GM11168 (cell line): Measurements from ENCODE around the gene ATP8B4.

Source experiments
- in situ Hi-C: fragments of 300-500 bp; cut with MboI; formaldehyde crosslinking; loops from one replicate; pipeline ENCODE4 v1.12.0; 2022; ENCODE audit warnings: low sequenced_read_pairs; ENCODE audit not compliant: unreplicated experiment

ATP8B4 gene

GRCh38 chr15:50044406-50044805 lies 74.6 kb downstream of the ATP8B4 start:
- in situ Hi-C loops: no loop called here

GRCh38 chr15:50042775-50043174 lies 76.3 kb downstream of the ATP8B4 start:
- in situ Hi-C loops: no loop called here

- in situ Hi-C loops: no loop called here
Measured at GRCh38 chr15:50030456-50030855, 88.6 kb downstream of the ATP8B4 start.

- in situ Hi-C loops: no loop called here
Measured at GRCh38 chr15:50028326-50028725, 90.7 kb downstream of the ATP8B4 start.

- in situ Hi-C loops: no loop called here
Measured at GRCh38 chr15:50024281-50024680, 94.8 kb downstream of the ATP8B4 start.

- in situ Hi-C loops: loop anchor here (10.0 kb wide), 1 partner anchor 126 kb away; no protein-coding TSS in a partner anchor
Measured at GRCh38 chr15:50018491-50018890, 100.5 kb downstream of the ATP8B4 start.

GRCh38 chr15:50017522-50017921 lies 101.5 kb downstream of the ATP8B4 start:
- in situ Hi-C loops: loop anchor here (10.0 kb wide), 1 partner anchor 127 kb away; no protein-coding TSS in a partner anchor

GRCh38 chr15:50016951-50017350 lies 102.1 kb downstream of the ATP8B4 start:
- in situ Hi-C loops: loop anchor here (10.0 kb wide), 1 partner anchor 128 kb away; no protein-coding TSS in a partner anchor

- in situ Hi-C loops: loop anchor here (10.0 kb wide), 1 partner anchor 132 kb away; no protein-coding TSS in a partner anchor
Measured at GRCh38 chr15:50012790-50013189, 106.2 kb downstream of the ATP8B4 start.

- in situ Hi-C loops: loop anchor here (10.0 kb wide), 1 partner anchor 135 kb away; no protein-coding TSS in a partner anchor
Measured at GRCh38 chr15:50009634-50010033, 109.4 kb downstream of the ATP8B4 start.

GRCh38 chr15:50003786-50004334 lies 115.2 kb downstream of the ATP8B4 start:
- in situ Hi-C loops: no loop called here

GRCh38 chr15:49991587-49991986 lies 127.4 kb downstream of the ATP8B4 start:
- in situ Hi-C loops: no loop called here

GRCh38 chr15:49990835-49991545 lies 128.0 kb downstream of the ATP8B4 start:
- in situ Hi-C loops: no loop called here

GRCh38 chr15:49989498-49989897 lies 129.5 kb downstream of the ATP8B4 start:
- in situ Hi-C loops: no loop called here

- in situ Hi-C loops: no loop called here
Measured at GRCh38 chr15:49988766-49989165, 130.3 kb downstream of the ATP8B4 start.

GRCh38 chr15:49987896-49988295 lies 131.1 kb downstream of the ATP8B4 start:
- in situ Hi-C loops: no loop called here

- in situ Hi-C loops: no loop called here
Measured at GRCh38 chr15:49987198-49987785, 131.7 kb downstream of the ATP8B4 start.

GRCh38 chr15:49986326-49986725 lies 132.7 kb downstream of the ATP8B4 start:
- in situ Hi-C loops: no loop called here

GRCh38 chr15:49985463-49985862 lies 133.6 kb downstream of the ATP8B4 start:
- in situ Hi-C loops: no loop called here

GRCh38 chr15:49984436-49984835 lies 134.6 kb downstream of the ATP8B4 start:
- in situ Hi-C loops: no loop called here

GRCh38 chr15:49982584-49982983 lies 136.4 kb downstream of the ATP8B4 start:
- in situ Hi-C loops: no loop called here
